OCI-LY7 (cell line): ENCODE data around the gene LRRC9. TPM values are rescaled to one million over a fixed set of nuclear protein-coding genes. Genes with fewer than 3 reads are reported as not detected.

ENCODE experiments used
- BruUV-seq: library from RNA; stranded (reverse); fragments of 400-500 nt; replicated peaks from 2 replicates; lab custom pipeline; 2021; lab: Mats Ljungman, UMichigan
- CTCF ChIA-PET: fragments of 300-600 bp; sonication (Branson Sonifier 250); formaldehyde crosslinking; loops from one replicate; lab custom pipeline; 2022; ENCODE audit warnings: antibody characterized with exemption; ENCODE audit not compliant: unreplicated experiment; lab: Charles Lee
- POLR2A ChIA-PET: fragments of 300-600 bp; sonication (Branson Sonifier 250); formaldehyde crosslinking; loops from one replicate; lab custom pipeline; 2022; ENCODE audit warnings: antibody characterized with exemption; lab: Charles Lee
- DNase-seq: peaks from one replicate; pipeline ENCODE4 v3.0.0-alpha.2; 2015; ENCODE audit warnings: low spot score
- H2AFZ ChIP-seq: fragments of 200-600 bp; sonication (generic), shearing (Covaris generic); 2 replicates; pipeline ENCODE4 v1.6.1; 2014; ENCODE audit warnings: mild to moderate bottlenecking, antibody characterized with exemption, low read length, moderate library complexity
- H3K27ac ChIP-seq: fragments of 200-600 bp; sonication (generic); 2 replicates; pipeline ENCODE4 v1.5.1; 2014; ENCODE audit warnings: mixed run types, low read depth, mild to moderate bottlenecking, moderate library complexity, low read length, inconsistent platforms; ENCODE audit not compliant: poor library complexity, severe bottlenecking
- H3K36me3 ChIP-seq: fragments of 200-600 bp; sonication (generic); 2 replicates; pipeline ENCODE4 v1.6.1; 2014; ENCODE audit warnings: mild to moderate bottlenecking, antibody characterized with exemption, low read length, moderate library complexity, mixed read lengths; ENCODE audit not compliant: insufficient read depth
- H3K4me1 ChIP-seq: fragments of 200-600 bp; sonication (generic); 2 replicates; pipeline ENCODE4 v1.5.1; 2014; ENCODE audit warnings: mild to moderate bottlenecking, low read length; ENCODE audit not compliant: insufficient read depth, poor library complexity, severe bottlenecking
- H3K4me2 ChIP-seq: fragments of 200-600 bp; sonication (generic); 2 replicates; pipeline ENCODE4 v1.6.1; 2014; ENCODE audit warnings: mild to moderate bottlenecking, low read length
- H3K4me3 ChIP-seq: fragments of 200-600 bp; sonication (generic); 2 replicates; pipeline ENCODE4 v1.5.1; 2014; ENCODE audit warnings: mild to moderate bottlenecking, low read depth, low read length; ENCODE audit not compliant: poor library complexity, severe bottlenecking
- H3K79me2 ChIP-seq: fragments of 200-600 bp; sonication (generic); 2 replicates; pipeline ENCODE4 v1.6.1; 2016; ENCODE audit warnings: low read depth, mild to moderate bottlenecking, low read length, moderate library complexity, mixed read lengths; ENCODE audit not compliant: insufficient read depth
- H3K9me2 ChIP-seq: fragments of 200-600 bp; sonication (generic); 2 replicates; pipeline ENCODE4 v1.6.1; 2016; ENCODE audit warnings: mild to moderate bottlenecking, low read length, mixed read lengths; ENCODE audit not compliant: insufficient read depth
- H3K9me3 ChIP-seq: fragments of 200-600 bp; sonication (generic); 2 replicates; pipeline ENCODE4 v1.6.1; 2014; ENCODE audit warnings: mild to moderate bottlenecking, mixed run types, low read length, mixed read lengths
- H4K20me1 ChIP-seq: fragments of 200-600 bp; sonication (generic); 2 replicates; pipeline ENCODE4 v1.6.1; 2014; ENCODE audit warnings: mild to moderate bottlenecking, antibody characterized with exemption, low read length, moderate library complexity, mixed read lengths; ENCODE audit not compliant: insufficient read depth
- CTCF ChIP-seq: fragments of 200-600 bp; sonication (generic); conservative IDR thresholded peaks from 2 replicates; pipeline ENCODE4 v1.5.1; 2014; ENCODE audit warnings: mild to moderate bottlenecking, antibody characterized with exemption, low read length, moderate library complexity, mixed read lengths
- EZH2phosphoT487 ChIP-seq: fragments of 200-600 bp; sonication (generic); IDR thresholded peaks from 2 replicates; pipeline ENCODE4 v1.6.1; 2018; ENCODE audit warnings: low read depth, borderline replicate concordance, mild to moderate bottlenecking, mixed run types, antibody characterized with exemption, low read length, moderate library complexity, mixed read lengths
- intact Hi-C: fragments of 100-400 bp; cut with micrococcal nuclease; formaldehyde crosslinking; loops from one replicate; pipeline ENCODE4 v1.10.0; 2022; ENCODE audit not compliant: unreplicated experiment
- total RNA-seq, 2 experiments: library from RNA; depleted of rRNA in 1 of 2; stranded (reverse); fragments of >200 nt in 1 of 2; shearing (Covaris generic) in 1 of 2; gene quantifications; 2 replicates each; pipeline ENCODE4 v1.2.3, GENCODE V29; 2014 to 2022

The LRRC9 gene
- total RNA-seq, 2 experiments from 2014 or later = 0.65 TPM; not detected in 1

- BruUV-seq = no TSS peak
- ChIA-PET POLR2A (interaction anchor here (0.6 kb wide), 1 partner anchor 403 kb away, joined by 3 read pairs; no protein-coding TSS in a partner anchor), CTCF (no interaction called here)
- H3K9me2 ChIP-seq = no peaks in the 10 kb centered on the region
- H2AFZ ChIP-seq = no peak overlapping the region
- H3K4me1 ChIP-seq = no peaks in the 10 kb centered on the region
- no peak overlapping the region for H3K27ac ChIP-seq
- no peaks in the 10 kb centered on the region for H3K79me2 ChIP-seq
- H4K20me1 ChIP-seq = no peaks in the 10 kb centered on the region
- TF ChIP-seq CTCF = no peak
- TF ChIP-seq EZH2phosphoT487 = no peak
- intact Hi-C loops = no loop called here
- no peaks in the 10 kb centered on the region for H3K9me3 ChIP-seq
- no peak overlapping the region for H3K4me2 ChIP-seq
- H3K36me3 ChIP-seq = no peaks in the 10 kb centered on the region
- H3K4me3 ChIP-seq = no peak overlapping the region
- no peak for DNase-seq
Observed at GRCh38 chr14:59895721-59896120, 24.2 kb upstream of the LRRC9 start.

- Histone ChIP-seq H2AFZ (no peak overlapping the region), H3K79me2 (no peaks in the 10 kb centered on the region), H3K4me3 (no peak overlapping the region), H3K9me2 (no peaks in the 10 kb centered on the region), H3K36me3 (no peaks in the 10 kb centered on the region), H3K4me2 (no peak overlapping the region), H3K4me1 (no peaks in the 10 kb centered on the region), H4K20me1 (no peaks in the 10 kb centered on the region), H3K27ac (no peak overlapping the region), H3K9me3 (no peaks in the 10 kb centered on the region)
- peak; percentile 18 for DNase-seq
- intact Hi-C loops = no loop called here
- POLR2A ChIA-PET = interaction anchor here (0.5 to 0.7 kb wide), 3 partner anchors 37 to 304 kb away, joined by 3 to 4 read pairs (median 4); no protein-coding TSS in a partner anchor
- BruUV-seq = no TSS peak
- CTCF ChIA-PET = no interaction called here
- no peak for TF ChIP-seq EZH2phosphoT487
- TF ChIP-seq CTCF = peak; percentile 68
Observed at GRCh38 chr14:59897757-59898383, 22.1 kb upstream of the LRRC9 start.

- no peaks in the 10 kb centered on the region for H3K4me1 ChIP-seq
- H3K9me2 ChIP-seq = no peaks in the 10 kb centered on the region
- ChIA-PET CTCF (no interaction called here), POLR2A (interaction anchor here (0.9 kb wide), 1 partner anchor 95 kb away, joined by 4 read pairs; no protein-coding TSS in a partner anchor)
- no peaks in the 10 kb centered on the region for H3K79me2 ChIP-seq
- no peak overlapping the region for H3K4me2 ChIP-seq
- BruUV-seq = no TSS peak
- intact Hi-C loops = no loop called here
- H3K9me3 ChIP-seq = no peaks in the 10 kb centered on the region
- no peak overlapping the region for H3K27ac ChIP-seq
- no peak overlapping the region for H2AFZ ChIP-seq
- H3K4me3 ChIP-seq = no peak overlapping the region
- DNase-seq = no peak
- TF ChIP-seq CTCF (no peak), EZH2phosphoT487 (no peak)
- no peaks in the 10 kb centered on the region for H4K20me1 ChIP-seq
- no peaks in the 10 kb centered on the region for H3K36me3 ChIP-seq
Observed at GRCh38 chr14:59900556-59900955, 19.4 kb upstream of the LRRC9 start.
